HG03571 (cell line): ENCODE results near the gene ACRBP.

Experiments
- ATAC-seq: cut with Tn5 transposase; IDR thresholded peaks from one replicate; pipeline ENCODE4 v1.9.1; 2021; ENCODE audit not compliant: unreplicated experiment

Gene ACRBP

GRCh38 chr12:6650832-6651231 lies 3.6 kb upstream of the ACRBP start:
- ATAC-seq, result no peak

- no peak for ATAC-seq
Observed at GRCh38 chr12:6646276-6647082, 753 bp downstream of the ACRBP start.

GRCh38 chr12:6644903-6645302 lies 2.3 kb downstream of the ACRBP start:
- no peak for ATAC-seq

- no peak for ATAC-seq
Observed at GRCh38 chr12:6644257-6644596, 3.0 kb downstream of the ACRBP start.

GRCh38 chr12:6643569-6644256 lies 3.5 kb downstream of the ACRBP start:
- no peak for ATAC-seq

- no peak for ATAC-seq
Observed at GRCh38 chr12:6641131-6641530, 6.1 kb downstream of the ACRBP start.

- ATAC-seq, result no peak
Observed at GRCh38 chr12:6640497-6640896, 6.7 kb downstream of the ACRBP start.

- no peak for ATAC-seq
Observed at GRCh38 chr12:6639151-6639801, 8.0 kb downstream of the ACRBP start.

- no peak for ATAC-seq
Observed at GRCh38 chr12:6638305-6638704, 8.9 kb downstream of the ACRBP start.

GRCh38 chr12:6635856-6636531 lies 11.2 kb downstream of the ACRBP start, which contains the start of gene LPAR5:
Gene LPAR5 (minus strand): TSS chr12:6635959. CDS start chr12:6621248, 14,711 bp downstream.
- peak; percentile 43 for ATAC-seq

- ATAC-seq, result peak; percentile 33
Observed at GRCh38 chr12:6635375-6635855, 11.8 kb downstream of the ACRBP start.

GRCh38 chr12:6632026-6632983 lies 14.9 kb downstream of the ACRBP start:
- ATAC-seq, result peak; percentile 63

GRCh38 chr12:6631549-6631961 lies 15.7 kb downstream of the ACRBP start:
- ATAC-seq, result no peak

- ATAC-seq, result no peak
Observed at GRCh38 chr12:6630736-6631135, 16.5 kb downstream of the ACRBP start.

- no peak for ATAC-seq
Observed at GRCh38 chr12:6627616-6628015, 19.6 kb downstream of the ACRBP start.

GRCh38 chr12:6626654-6627283 lies 20.5 kb downstream of the ACRBP start:
- ATAC-seq, result no peak

- ATAC-seq, result no peak
Observed at GRCh38 chr12:6620885-6621274, 26.4 kb downstream of the ACRBP start.

- no peak for ATAC-seq
Observed at GRCh38 chr12:6620137-6620884, 26.9 kb downstream of the ACRBP start.
